Transverse colon (tissue), 4 donors: ENCODE data around the gene LKAAEAR1. TPM values are rescaled to one million over a fixed set of nuclear protein-coding genes. Genes with fewer than 3 reads are reported as not detected.

Source experiments
- DNase-seq: peaks from one replicate; pipeline ENCODE4 v3.0.0-alpha.2; 2019
- H3K27ac ChIP-seq, 4 donors: fragments of 200-600 bp; sonication (generic); 2 replicates each; pipeline ENCODE4 v1.5.1; 2016 to 2018; ENCODE audit warnings: inconsistent platforms in 4 of 4
- H3K27me3 ChIP-seq: fragments of 200-600 bp; sonication (generic); 2 replicates; pipeline ENCODE4 v1.5.1; 2017; ENCODE audit warnings: inconsistent platforms
- H3K36me3 ChIP-seq, 4 donors: fragments of 200-600 bp; sonication (generic); 2 replicates each; pipeline ENCODE4 v1.5.1; 2017 to 2019; ENCODE audit warnings: inconsistent platforms in 4 of 4
- H3K4me1 ChIP-seq, 4 donors: fragments of 200-600 bp; sonication (generic); 2 replicates each; pipeline ENCODE4 v1.5.1; 2017 to 2020; ENCODE audit warnings: inconsistent platforms in 4 of 4
- H3K4me3 ChIP-seq, 4 donors: fragments of 200-600 bp; sonication (generic); 1 replicate in 1 of 4; 2 replicates in 3 of 4; pipeline versions ENCODE4 v1.5.1 to v1.6.1; 2017 to 2019; ENCODE audit warnings: inconsistent platforms in 4 of 4
- H3K9me3 ChIP-seq, 2 donors: fragments of 200-600 bp; sonication (generic); 2 replicates each; pipeline ENCODE4 v1.5.1; 2017 to 2019; ENCODE audit warnings: inconsistent platforms in 2 of 2
- CTCF ChIP-seq, 5 experiments: fragments of 200-600 bp in 3 of 5; fragments of 450-650 bp in 2 of 5; sonication (generic) in 3 of 5; IDR thresholded peaks; 1 replicate in 2 of 5; 2 replicates in 3 of 5; pipeline ENCODE4 v1.5.1; 2016 to 2017; ENCODE audit warnings: antibody characterized with exemption in 5 of 5, inconsistent platforms in 3 of 5, mild to moderate bottlenecking in 2 of 5, moderate library complexity in 1 of 5
- EP300 ChIP-seq: sonication (generic); formaldehyde crosslinking; IDR thresholded peaks from one replicate; pipeline ENCODE4 v1.6.1; 2017; ENCODE audit warnings: antibody characterized with exemption, low read depth
- POLR2A ChIP-seq: fragments of 450-650 bp; IDR thresholded peaks from one replicate; pipeline ENCODE4 v1.6.1; 2016; ENCODE audit warnings: antibody characterized with exemption, mild to moderate bottlenecking, moderate library complexity
- POLR2AphosphoS5 ChIP-seq, 3 donors: sonication (generic); formaldehyde crosslinking; IDR thresholded peaks; one replicate each; pipeline ENCODE4 v1.6.1; 2016; ENCODE audit warnings: antibody characterized with exemption in 3 of 3
- WGBS, 2 donors: methylation state at CpG; one replicate each; pipeline ENCODE4 v1.1.5; 2018; ENCODE audit warnings: low coverage in 1 of 2; 5-methylcytosine and 5-hydroxymethylcytosine counted together
- in situ Hi-C, 4 donors: fragments of 200-750 bp; cut with MboI; loops; one replicate each; pipeline versions ENCODE4 v1.15.0 to v1.15.1; 2017; ENCODE audit warnings: low sequenced_read_pairs in 3 of 4, low pct_ligation_motif_present in 1 of 4, low pct_unique_long_range_greater_than_20kb in 1 of 4
- intact Hi-C: fragments of 100-400 bp; cut with DNase I; formaldehyde crosslinking; loops from one replicate; pipeline ENCODE4 v1.15.1; 2023; ENCODE audit warnings: low total_unique reads
- total RNA-seq, 4 donors: library from RNA; depleted of rRNA; stranded (reverse); fragments of >200 nt; gene quantifications; one replicate each; pipeline ENCODE4 v1.1.0, GENCODE V29; 2016

LKAAEAR1 gene
- total RNA-seq, 4 donors from 2014 or later = not detected

- Histone ChIP-seq H3K4me1 (peaks cover 16 to 34% (median 24%) of the 10 kb centered on the region in 4 donors), H3K36me3 (peaks cover 0 to 14% (median 6%) of the 10 kb centered on the region in 4 donors), H3K27me3 (peaks cover 66% of the 10 kb centered on the region), H3K4me3 (peak overlapping the region in 2 of 4 donors; percentile 46 to 53), H3K27ac (no peak overlapping the region), H3K9me3 (no peaks in the 10 kb centered on the region)
- no peak for DNase-seq
- no peak for TF ChIP-seq POLR2A
- 11 to 20% methylated on average over 1 to 34 of the region's 36 CpGs for WGBS, 2 donors
- intact Hi-C loops = loop anchor here (5.0 kb wide), 1 partner anchor 75 kb away; no protein-coding TSS in a partner anchor
- in situ Hi-C loops = no loop called here
Measured at GRCh38 chr20:64037498-64038213, 46.5 kb downstream of the LKAAEAR1 start.

GRCh38 chr20:64037199-64037497 is 47.0 kb downstream of the LKAAEAR1 start:
- Histone ChIP-seq H3K27me3 (peaks cover 62% of the 10 kb centered on the region), H3K4me1 (peaks cover 13 to 30% (median 20%) of the 10 kb centered on the region in 4 donors), H3K9me3 (no peaks in the 10 kb centered on the region), H3K36me3 (peaks cover 0 to 18% (median 7%) of the 10 kb centered on the region in 4 donors), H3K4me3 (no peak overlapping the region), H3K27ac (no peak overlapping the region)
- 40 to 59% methylated on average over 1 to 3 of the region's 3 CpGs for WGBS, 2 donors
- no peak for TF ChIP-seq EP300
- no peak for TF ChIP-seq POLR2AphosphoS5 (IDR thresholded peaks at IDR 0.05)
- no peak for TF ChIP-seq CTCF (IDR thresholded peaks at IDR 0.05)
- no peak for TF ChIP-seq POLR2A
- intact Hi-C loops (loop anchor here (5.0 kb wide), 1 partner anchor 75 kb away; no protein-coding TSS in a partner anchor), in situ Hi-C loops (no loop called here)
- DNase-seq = no peak

- DNase-seq = no peak
- no peak overlapping the region for H3K27ac ChIP-seq
- TF ChIP-seq CTCF (IDR thresholded peaks at IDR 0.05) = no peak
- no peak for TF ChIP-seq EP300
- no peak for TF ChIP-seq POLR2AphosphoS5 (IDR thresholded peaks at IDR 0.05)
- no peak for TF ChIP-seq POLR2A
- in situ Hi-C loops (no loop called here), intact Hi-C loops (loop anchor here (5.0 kb wide), 1 partner anchor 76 kb away; no protein-coding TSS in a partner anchor)
- peaks cover 0 to 23% (median 7%) of the 10 kb centered on the region in 4 donors for H3K36me3 ChIP-seq
- peaks cover 56% of the 10 kb centered on the region for H3K27me3 ChIP-seq
- WGBS, 2 donors = 60 to 100% methylated on average over 1 to 16 of the region's 17 CpGs
- H3K4me1 ChIP-seq = peaks cover 9 to 26% (median 15%) of the 10 kb centered on the region in 4 donors
- H3K9me3 ChIP-seq = no peaks in the 10 kb centered on the region
- no peak overlapping the region for H3K4me3 ChIP-seq
Measured at GRCh38 chr20:64036346-64037198, 47.6 kb downstream of the LKAAEAR1 start.

- Histone ChIP-seq H3K36me3 (peaks cover 0 to 23% (median 7%) of the 10 kb centered on the region in 4 donors), H3K9me3 (no peaks in the 10 kb centered on the region), H3K4me3 (no peak within 1 kb of the TSS), H3K4me1 (peaks cover 9 to 25% (median 15%) of the 10 kb centered on the region in 4 donors), H3K27ac (no peak within 1 kb of the TSS), H3K27me3 (peaks cover 50% of the 10 kb centered on the region)
- intact Hi-C loops (loop anchor here (5.0 kb wide), 1 partner anchor 76 kb away; no protein-coding TSS in a partner anchor), in situ Hi-C loops (no loop called here)
- 90% methylated on average over 10 of the region's 10 CpGs; no CpG with 5 or more reads in 1 of the 2 donors for WGBS, 2 donors
- TF ChIP-seq CTCF (IDR thresholded peaks at IDR 0.05) (no peak), POLR2AphosphoS5 (IDR thresholded peaks at IDR 0.05) (no peak), POLR2A (no peak), EP300 (no peak)
- no peak for DNase-seq
Measured at GRCh38 chr20:64035933-64036345, 48.3 kb downstream of the LKAAEAR1 start, which contains the start of gene C20orf204. Gene C20orf204, plus strand, starts transcription at chr20:64036182. Its CDS starts 142 bp downstream, at chr20:64036324.
